Transverse colon (tissue), 3 donors: ENCODE results near the gene CYSRT1.

Experiments
- POLR2A ChIP-seq: fragments of 450-650 bp; IDR thresholded peaks from one replicate; pipeline ENCODE4 v1.6.1; 2016; ENCODE audit warnings: antibody characterized with exemption, mild to moderate bottlenecking, moderate library complexity
- TF ChIP-seq, protein P1 (sequence below), 5 experiments: fragments of 200-600 bp in 3 of 5; fragments of 450-650 bp in 2 of 5; sonication (generic) in 3 of 5; IDR thresholded peaks; 1 replicate in 2 of 5; 2 replicates in 3 of 5; pipeline ENCODE4 v1.5.1; 2016 to 2017; ENCODE audit warnings: antibody characterized with exemption in 5 of 5, inconsistent platforms in 3 of 5, mild to moderate bottlenecking in 2 of 5, moderate library complexity in 1 of 5

DNA sequence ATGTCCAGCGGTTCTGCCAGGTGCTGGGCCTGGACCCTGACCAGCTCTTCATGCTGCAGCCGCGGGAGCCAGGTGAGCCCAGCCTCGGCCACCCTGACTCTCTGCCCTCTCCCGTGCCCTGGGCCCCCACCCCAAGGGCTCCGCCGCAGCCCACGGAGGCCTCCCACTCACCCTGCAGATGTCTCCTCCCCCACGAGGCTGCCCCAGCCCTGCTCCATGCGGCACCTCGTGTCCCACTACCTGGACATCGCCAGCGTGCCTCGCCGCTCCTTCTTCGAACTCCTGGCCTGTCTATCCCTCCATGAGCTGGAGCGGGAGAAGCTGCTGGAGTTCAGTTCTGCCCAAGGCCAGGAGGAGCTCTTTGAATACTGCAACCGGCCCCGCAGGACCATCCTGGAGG lies 10.4 kb upstream of the CYSRT1 start:
- TF ChIP-seq, protein P1, sequence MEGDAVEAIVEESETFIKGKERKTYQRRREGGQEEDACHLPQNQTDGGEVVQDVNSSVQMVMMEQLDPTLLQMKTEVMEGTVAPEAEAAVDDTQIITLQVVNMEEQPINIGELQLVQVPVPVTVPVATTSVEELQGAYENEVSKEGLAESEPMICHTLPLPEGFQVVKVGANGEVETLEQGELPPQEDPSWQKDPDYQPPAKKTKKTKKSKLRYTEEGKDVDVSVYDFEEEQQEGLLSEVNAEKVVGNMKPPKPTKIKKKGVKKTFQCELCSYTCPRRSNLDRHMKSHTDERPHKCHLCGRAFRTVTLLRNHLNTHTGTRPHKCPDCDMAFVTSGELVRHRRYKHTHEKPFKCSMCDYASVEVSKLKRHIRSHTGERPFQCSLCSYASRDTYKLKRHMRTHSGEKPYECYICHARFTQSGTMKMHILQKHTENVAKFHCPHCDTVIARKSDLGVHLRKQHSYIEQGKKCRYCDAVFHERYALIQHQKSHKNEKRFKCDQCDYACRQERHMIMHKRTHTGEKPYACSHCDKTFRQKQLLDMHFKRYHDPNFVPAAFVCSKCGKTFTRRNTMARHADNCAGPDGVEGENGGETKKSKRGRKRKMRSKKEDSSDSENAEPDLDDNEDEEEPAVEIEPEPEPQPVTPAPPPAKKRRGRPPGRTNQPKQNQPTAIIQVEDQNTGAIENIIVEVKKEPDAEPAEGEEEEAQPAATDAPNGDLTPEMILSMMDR (IDR thresholded peaks at IDR 0.05), result no peak
- TF ChIP-seq POLR2A, result no peak
